A549 treated with dexamethasone at 1 μM for 4 hours (cell line): ENCODE data around the gene OR4X2. TPM values are rescaled to one million over a fixed set of nuclear protein-coding genes. Genes with fewer than 3 reads are reported as not detected.

Experiments used
- total RNA-seq: library from RNA; stranded (reverse); fragments of 200-300 nt; extraction: Qiagen RNA extraction; gene quantifications from 5 replicates; pipeline ENCODE4 v1.2.3, GENCODE V29; 2022

The OR4X2 gene
- total RNA-seq, result not detected in 5 replicates

GRCh38 chr11:48244804-48245203, at the start of gene OR4X2:
Gene OR4X2, plus strand, starts transcription at chr11:48245104. Its CDS starts 0 bp downstream, at chr11:48245104.

GRCh38 chr11:48216510-48216909, 28.4 kb upstream of the OR4X2 start, which contains the start of gene OR4B1:
Gene OR4B1, plus strand, starts transcription at chr11:48216810. Its CDS starts 0 bp downstream, at chr11:48216810.

GRCh38 chr11:48263423-48263911, 18.6 kb downstream of the OR4X2 start, which contains the start of gene OR4X1:
Gene OR4X1, plus strand, starts transcription at chr11:48263861. Its CDS starts 0 bp downstream, at chr11:48263861.

Other genes with a start within 250 kb of the OR4X2 start
- not detected in 5 replicates for gene OR4B1, start 28.3 kb upstream of the OR4X2 start, total RNA-seq
- gene OR4X1, start 18.8 kb downstream of the OR4X2 start, total RNA-seq, result not detected in 5 replicates
- not detected in 5 replicates for gene OR4S1, start 61.1 kb downstream of the OR4X2 start, total RNA-seq
- not detected in 5 replicates for gene OR4C3, start 79.8 kb downstream of the OR4X2 start, total RNA-seq
- not detected in 5 replicates for gene OR4C5, start 121.4 kb downstream of the OR4X2 start, total RNA-seq
- gene OR4A47, start 243.7 kb downstream of the OR4X2 start, total RNA-seq, result not detected in 5 replicates